Neural progenitor cell (in vitro differentiated cells): ENCODE data around the gene CAPZA1.

Source experiments
- EZH2 ChIP-seq: fragments of 200-600 bp; sonication (generic); IDR thresholded peaks from 2 replicates; pipeline ENCODE4 v1.6.1; 2017; ENCODE audit warnings: antibody characterized with exemption, mild to moderate bottlenecking, moderate library complexity
- EZH2phosphoT487 ChIP-seq: fragments of 200-600 bp; sonication (generic); IDR thresholded peaks from 2 replicates; pipeline ENCODE4 v1.6.1; 2017; ENCODE audit warnings: antibody characterized with exemption
- TF ChIP-seq, protein P1 (sequence below): fragments of 200-600 bp; sonication (generic); IDR thresholded peaks from 2 replicates; pipeline ENCODE4 v1.5.1; 2017; ENCODE audit warnings: antibody characterized with exemption, mild to moderate bottlenecking

DNA sequence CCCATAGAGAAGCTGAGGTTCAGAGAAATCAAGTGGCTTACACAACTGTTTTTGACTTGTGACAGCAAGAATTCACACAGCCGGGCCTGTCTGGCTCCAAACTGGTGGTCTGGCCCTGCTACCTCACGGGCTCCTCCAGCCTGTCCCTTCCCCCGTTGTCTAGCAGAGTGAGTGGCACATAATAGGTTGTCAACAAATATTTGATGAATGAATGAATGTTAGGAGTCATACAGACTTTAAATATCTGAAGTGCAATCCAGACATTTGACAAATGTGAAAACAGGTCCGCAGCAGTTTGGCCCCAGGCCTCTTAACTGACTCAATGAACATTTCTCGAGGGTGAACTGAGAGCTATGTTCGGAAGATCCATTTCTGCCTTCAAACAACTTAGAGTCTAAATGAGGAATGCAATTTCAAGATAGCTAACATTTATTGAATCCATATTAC, 88.4 kb downstream of the CAPZA1 start:
- TF ChIP-seq, protein P1, sequence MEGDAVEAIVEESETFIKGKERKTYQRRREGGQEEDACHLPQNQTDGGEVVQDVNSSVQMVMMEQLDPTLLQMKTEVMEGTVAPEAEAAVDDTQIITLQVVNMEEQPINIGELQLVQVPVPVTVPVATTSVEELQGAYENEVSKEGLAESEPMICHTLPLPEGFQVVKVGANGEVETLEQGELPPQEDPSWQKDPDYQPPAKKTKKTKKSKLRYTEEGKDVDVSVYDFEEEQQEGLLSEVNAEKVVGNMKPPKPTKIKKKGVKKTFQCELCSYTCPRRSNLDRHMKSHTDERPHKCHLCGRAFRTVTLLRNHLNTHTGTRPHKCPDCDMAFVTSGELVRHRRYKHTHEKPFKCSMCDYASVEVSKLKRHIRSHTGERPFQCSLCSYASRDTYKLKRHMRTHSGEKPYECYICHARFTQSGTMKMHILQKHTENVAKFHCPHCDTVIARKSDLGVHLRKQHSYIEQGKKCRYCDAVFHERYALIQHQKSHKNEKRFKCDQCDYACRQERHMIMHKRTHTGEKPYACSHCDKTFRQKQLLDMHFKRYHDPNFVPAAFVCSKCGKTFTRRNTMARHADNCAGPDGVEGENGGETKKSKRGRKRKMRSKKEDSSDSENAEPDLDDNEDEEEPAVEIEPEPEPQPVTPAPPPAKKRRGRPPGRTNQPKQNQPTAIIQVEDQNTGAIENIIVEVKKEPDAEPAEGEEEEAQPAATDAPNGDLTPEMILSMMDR = no peak
- no peak for TF ChIP-seq EZH2
- no peak for TF ChIP-seq EZH2phosphoT487
